GM12878 (cell line): ENCODE results near the gene ESRRG.

Source experiments
- BRCA1 ChIP-seq: IDR thresholded peaks from 2 replicates; pipeline ENCODE4 v1.6.1; 2011; ENCODE audit warnings: low read depth, low read length, improper control_type of control experiment
- CEBPB ChIP-seq, 2 experiments: fragments of 150-350 bp in 1 of 2; IDR thresholded peaks; 2 replicates each; pipeline ENCODE4 v1.6.1; 2012 to 2014; ENCODE audit warnings: low read depth in 2 of 2, low read length in 2 of 2, borderline replicate concordance in 1 of 2, inconsistent platforms in 1 of 2
- CTCF ChIP-seq, 3 experiments: IDR thresholded peaks in 2 of 3; conservative IDR thresholded peaks in 1 of 3; 2 replicates each; pipeline ENCODE4 v1.5.1; 2011; ENCODE audit warnings: low read depth in 3 of 3, low read length in 3 of 3, mild to moderate bottlenecking in 3 of 3, control low read depth in 2 of 3, moderate library complexity in 2 of 3, inconsistent platforms in 1 of 3, mixed read lengths in 1 of 3; ENCODE audit not compliant: control insufficient read depth in 2 of 3, insufficient read depth in 1 of 3; ENCODE audit errors: extremely low read depth in 1 of 3
- LARP7 ChIP-seq: fragments of 450-650 bp; IDR thresholded peaks from 2 replicates; pipeline ENCODE4 v1.6.1; 2017; ENCODE audit warnings: mild to moderate bottlenecking
- NBN ChIP-seq: fragments of 450-650 bp; IDR thresholded peaks from 2 replicates; pipeline ENCODE4 v1.6.1; 2016
- SREBF2 ChIP-seq: IDR thresholded peaks from 2 replicates; pipeline ENCODE4 v1.6.1; 2012; ENCODE audit warnings: mild to moderate bottlenecking, low read length
- TF ChIP-seq, protein P1 (sequence below): fragments of 450-650 bp; formaldehyde crosslinking; IDR thresholded peaks from 2 replicates; pipeline ENCODE4 v1.4.0; 2020; ENCODE audit warnings: mild to moderate bottlenecking, moderate library complexity

DNA sequence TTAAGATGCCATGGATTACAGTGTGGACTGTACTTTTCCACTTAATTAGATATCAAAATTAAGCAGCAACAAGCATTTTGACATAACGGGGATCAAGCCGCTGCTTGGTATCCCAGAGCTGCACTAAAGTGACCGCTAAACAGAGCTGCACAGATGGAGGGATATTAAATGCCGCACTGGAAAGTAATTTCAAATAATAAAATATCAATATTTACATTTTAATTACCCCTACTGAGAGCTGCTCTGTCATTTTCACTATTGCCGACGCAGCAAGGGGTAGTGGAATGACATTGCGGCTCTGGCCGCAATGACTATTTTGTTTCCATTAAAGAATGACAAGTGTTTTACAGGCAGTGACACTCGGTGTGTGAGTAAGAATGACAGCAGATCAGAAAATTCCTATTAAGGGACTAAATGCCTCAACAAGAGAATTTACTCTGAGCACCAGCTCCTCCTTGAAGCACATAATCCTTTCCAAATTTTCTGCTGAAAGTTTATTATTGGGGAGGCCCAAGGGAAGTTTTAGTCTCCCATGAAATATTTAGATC lies 190.9 kb downstream of the ESRRG start:
- TF ChIP-seq, protein P1, sequence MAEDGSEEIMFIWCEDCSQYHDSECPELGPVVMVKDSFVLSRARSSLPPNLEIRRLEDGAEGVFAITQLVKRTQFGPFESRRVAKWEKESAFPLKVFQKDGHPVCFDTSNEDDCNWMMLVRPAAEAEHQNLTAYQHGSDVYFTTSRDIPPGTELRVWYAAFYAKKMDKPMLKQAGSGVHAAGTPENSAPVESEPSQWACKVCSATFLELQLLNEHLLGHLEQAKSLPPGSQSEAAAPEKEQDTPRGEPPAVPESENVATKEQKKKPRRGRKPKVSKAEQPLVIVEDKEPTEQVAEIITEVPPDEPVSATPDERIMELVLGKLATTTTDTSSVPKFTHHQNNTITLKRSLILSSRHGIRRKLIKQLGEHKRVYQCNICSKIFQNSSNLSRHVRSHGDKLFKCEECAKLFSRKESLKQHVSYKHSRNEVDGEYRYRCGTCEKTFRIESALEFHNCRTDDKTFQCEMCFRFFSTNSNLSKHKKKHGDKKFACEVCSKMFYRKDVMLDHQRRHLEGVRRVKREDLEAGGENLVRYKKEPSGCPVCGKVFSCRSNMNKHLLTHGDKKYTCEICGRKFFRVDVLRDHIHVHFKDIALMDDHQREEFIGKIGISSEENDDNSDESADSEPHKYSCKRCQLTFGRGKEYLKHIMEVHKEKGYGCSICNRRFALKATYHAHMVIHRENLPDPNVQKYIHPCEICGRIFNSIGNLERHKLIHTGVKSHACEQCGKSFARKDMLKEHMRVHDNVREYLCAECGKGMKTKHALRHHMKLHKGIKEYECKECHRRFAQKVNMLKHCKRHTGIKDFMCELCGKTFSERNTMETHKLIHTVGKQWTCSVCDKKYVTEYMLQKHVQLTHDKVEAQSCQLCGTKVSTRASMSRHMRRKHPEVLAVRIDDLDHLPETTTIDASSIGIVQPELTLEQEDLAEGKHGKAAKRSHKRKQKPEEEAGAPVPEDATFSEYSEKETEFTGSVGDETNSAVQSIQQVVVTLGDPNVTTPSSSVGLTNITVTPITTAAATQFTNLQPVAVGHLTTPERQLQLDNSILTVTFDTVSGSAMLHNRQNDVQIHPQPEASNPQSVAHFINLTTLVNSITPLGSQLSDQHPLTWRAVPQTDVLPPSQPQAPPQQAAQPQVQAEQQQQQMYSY (CRISPR knock-in tag), result no peak
- TF ChIP-seq CTCF (IDR thresholded peaks at IDR 0.05 in 2 of 3, conservative IDR thresholded peaks at IDR 0.05 in 1 of 3; ENCODE audit: control insufficient read depth in 2 of 3, extremely low read depth in 1 of 3, insufficient read depth in 1 of 3, low read depth in 3 of 3, low read length in 3 of 3), result no peak
- no peak for TF ChIP-seq SREBF2
- no peak for TF ChIP-seq CEBPB (IDR thresholded peaks at IDR 0.05; ENCODE audit: borderline replicate concordance in 1 of 2, low read depth in 2 of 2, low read length in 2 of 2)
- no peak for TF ChIP-seq NBN
- TF ChIP-seq LARP7, result no peak
- no peak for TF ChIP-seq BRCA1
